ENCODE measurements around the gene EHD4. TPM values are rescaled to one million over a fixed set of nuclear protein-coding genes. Genes with fewer than 3 reads are reported as not detected.

Gene EHD4
- total RNA-seq, 4 donors from 2014 or later = 13.2 to 31.5 (median 22.0) TPM

- no peak for TF ChIP-seq CTCF (IDR thresholded peaks at IDR 0.05)
- no peak for TF ChIP-seq EP300 (IDR thresholded peaks at IDR 0.05)
- no peak for TF ChIP-seq POLR2A (IDR thresholded peaks at IDR 0.05)
- no peak overlapping the region for H3K4me3 ChIP-seq
- peak overlapping the region in 3 of 4 donors; percentile 9 to 77 (median 57) for H3K27ac ChIP-seq
- peaks cover 0 to 65% (median 12%) of the 10 kb centered on the region in 3 donors for H3K36me3 ChIP-seq
- H3K4me1 ChIP-seq = peaks cover 0 to 27% (median 0%) of the 10 kb centered on the region in 4 donors
- no peaks in the 10 kb centered on the region for H3K27me3 ChIP-seq
- H3K9me3 ChIP-seq = no peaks in the 10 kb centered on the region
- WGBS, 2 donors = 63 to 66% methylated on average over 11 to 13 of the region's 13 CpGs
- no peak for DNase-seq (ENCODE audit: low spot score in 2 of 2)
Observed at GRCh38 chr15:41903782-41904181, 68.6 kb downstream of the EHD4 start.

- Histone ChIP-seq H3K27me3 (no peaks in the 10 kb centered on the region), H3K36me3 (peaks cover 0 to 59% (median 7%) of the 10 kb centered on the region in 3 donors), H3K4me1 (peaks cover 0 to 20% (median 0%) of the 10 kb centered on the region in 4 donors), H3K9me3 (no peaks in the 10 kb centered on the region), H3K27ac (peak overlapping the region in 1 of 4 donors; percentile 36), H3K4me3 (no peak overlapping the region)
- 86 to 89% methylated on average over 5 of the region's 5 CpGs for WGBS, 2 donors
- TF ChIP-seq CTCF (IDR thresholded peaks at IDR 0.05) (no peak), POLR2A (IDR thresholded peaks at IDR 0.05) (no peak), EP300 (IDR thresholded peaks at IDR 0.05) (no peak)
- no peak for DNase-seq (ENCODE audit: low spot score in 2 of 2)
Observed at GRCh38 chr15:41901431-41901830, 70.9 kb downstream of the EHD4 start.

GRCh38 chr15:41900526-41901380, 71.6 kb downstream of the EHD4 start:
- no peak for TF ChIP-seq CTCF (IDR thresholded peaks at IDR 0.05)
- TF ChIP-seq POLR2A (IDR thresholded peaks at IDR 0.05) = no peak
- TF ChIP-seq EP300 (IDR thresholded peaks at IDR 0.05) = no peak
- no peaks in the 10 kb centered on the region for H3K9me3 ChIP-seq
- 92% methylated on average over 32 to 36 of the region's 36 CpGs for WGBS, 2 donors
- H3K27me3 ChIP-seq = no peaks in the 10 kb centered on the region
- H3K36me3 ChIP-seq = peaks cover 0 to 52% (median 7%) of the 10 kb centered on the region in 3 donors
- H3K4me1 ChIP-seq = peaks cover 0 to 19% (median 0%) of the 10 kb centered on the region in 4 donors
- no peak for DNase-seq (ENCODE audit: low spot score in 2 of 2)
- peak overlapping the region in 1 of 4 donors; percentile 1 for H3K27ac ChIP-seq
- H3K4me3 ChIP-seq = no peak overlapping the region

- Histone ChIP-seq H3K27me3 (no peaks in the 10 kb centered on the region), H3K36me3 (peaks cover 0 to 50% (median 7%) of the 10 kb centered on the region in 3 donors), H3K4me3 (no peak overlapping the region), H3K9me3 (no peaks in the 10 kb centered on the region), H3K4me1 (peaks cover 0 to 15% (median under 1%) of the 10 kb centered on the region in 4 donors), H3K27ac (peak overlapping the region in 1 of 4 donors; percentile 1)
- DNase-seq (ENCODE audit: low spot score in 2 of 2) = no peak
- 58 to 82% methylated on average over 6 of the region's 6 CpGs for WGBS, 2 donors
- no peak for TF ChIP-seq EP300 (IDR thresholded peaks at IDR 0.05)
- TF ChIP-seq CTCF (IDR thresholded peaks at IDR 0.05) = no peak
- no peak for TF ChIP-seq POLR2A (IDR thresholded peaks at IDR 0.05)
Observed at GRCh38 chr15:41899854-41900442, 72.4 kb downstream of the EHD4 start.

GRCh38 chr15:41897363-41897799, 75.0 kb downstream of the EHD4 start:
- H3K27me3 ChIP-seq = no peaks in the 10 kb centered on the region
- TF ChIP-seq EP300 (IDR thresholded peaks at IDR 0.05) (no peak), CTCF (IDR thresholded peaks at IDR 0.05) (no peak)
- WGBS, 2 donors = 50 to 55% methylated on average over 8 of the region's 8 CpGs

More at GRCh38 chr15:41897363-41897799, 75.0 kb downstream of the EHD4 start:
- H3K27ac ChIP-seq = no peak overlapping the region
- no peak overlapping the region for H3K4me3 ChIP-seq
- peaks cover 0 to 19% (median 12%) of the 10 kb centered on the region in 4 donors for H3K4me1 ChIP-seq
- DNase-seq (ENCODE audit: low spot score in 2 of 2) = no peak
- peaks cover 0 to 50% (median 7%) of the 10 kb centered on the region in 3 donors for H3K36me3 ChIP-seq
- H3K9me3 ChIP-seq = no peaks in the 10 kb centered on the region
